GM23248 (cell line): ENCODE results near the gene SKAP2. TPM values are rescaled to one million over a fixed set of nuclear protein-coding genes. Genes with fewer than 3 reads are reported as not detected.

Experiments used
- DNase-seq: peaks from one replicate; pipeline ENCODE4 v3.0.0-alpha.2; 2015
- H2AFZ ChIP-seq: fragments of 200-600 bp; sonication (generic); 2 replicates; pipeline ENCODE4 v1.6.1; 2016; ENCODE audit warnings: antibody characterized with exemption
- H3F3A ChIP-seq: fragments of 200-600 bp; sonication (generic); 2 replicates; pipeline ENCODE4 v1.6.1; 2016; ENCODE audit warnings: mild to moderate bottlenecking, antibody characterized with exemption, mixed run types; ENCODE audit not compliant: insufficient read depth
- H3K27ac ChIP-seq: fragments of 200-600 bp; sonication (generic); 2 replicates; pipeline ENCODE4 v1.5.1; 2016; ENCODE audit warnings: mild to moderate bottlenecking
- H3K27me3 ChIP-seq: fragments of 200-600 bp; sonication (generic); replicated peaks from 2 replicates; pipeline ENCODE4 v1.6.1; 2016; ENCODE audit warnings: mild to moderate bottlenecking; ENCODE audit not compliant: insufficient read depth
- H3K36me3 ChIP-seq: fragments of 200-600 bp; sonication (generic); 2 replicates; pipeline ENCODE4 v1.6.1; 2016; ENCODE audit warnings: low read depth, mild to moderate bottlenecking
- H3K4me1 ChIP-seq: fragments of 200-600 bp; sonication (generic); 2 replicates; pipeline ENCODE4 v1.6.1; 2016; ENCODE audit warnings: mild to moderate bottlenecking; ENCODE audit not compliant: insufficient read depth
- H3K4me2 ChIP-seq: fragments of 200-600 bp; sonication (generic); one replicate; pipeline ENCODE4 v1.6.1; 2016; ENCODE audit warnings: mild to moderate bottlenecking; ENCODE audit not compliant: unreplicated experiment
- H3K4me3 ChIP-seq: fragments of 200-600 bp; sonication (generic); 2 replicates; pipeline ENCODE4 v1.5.1; 2016; ENCODE audit warnings: mild to moderate bottlenecking
- H3K79me2 ChIP-seq: fragments of 200-600 bp; sonication (generic); 2 replicates; pipeline ENCODE4 v1.6.1; 2016; ENCODE audit warnings: mild to moderate bottlenecking; ENCODE audit not compliant: insufficient read depth
- H3K9ac ChIP-seq: fragments of 200-600 bp; sonication (generic); 2 replicates; pipeline ENCODE4 v1.6.1; 2016; ENCODE audit warnings: mild to moderate bottlenecking
- H3K9me2 ChIP-seq: fragments of 200-600 bp; sonication (generic); 2 replicates; pipeline ENCODE4 v1.6.1; 2016; ENCODE audit warnings: mixed run types, mild to moderate bottlenecking, moderate library complexity; ENCODE audit not compliant: insufficient read depth
- H3K9me3 ChIP-seq: fragments of 200-600 bp; sonication (generic); one replicate; pipeline ENCODE4 v1.6.1; 2017; ENCODE audit warnings: low read depth
- H4K20me1 ChIP-seq: fragments of 200-600 bp; sonication (generic); 2 replicates; pipeline ENCODE4 v1.6.0; 2016; ENCODE audit not compliant: insufficient read depth
- EZH2 ChIP-seq: fragments of 200-600 bp; sonication (generic); IDR thresholded peaks from 2 replicates; pipeline ENCODE4 v1.6.1; 2018; ENCODE audit warnings: antibody characterized with exemption, mild to moderate bottlenecking; ENCODE audit not compliant: insufficient read depth, poor library complexity, severe bottlenecking
- EZH2phosphoT487 ChIP-seq: fragments of 200-600 bp; sonication (generic); IDR thresholded peaks from 2 replicates; pipeline ENCODE4 v1.6.1; 2018; ENCODE audit warnings: antibody characterized with exemption, moderate library complexity, mild to moderate bottlenecking, low read depth; ENCODE audit not compliant: insufficient read depth
- WGBS, 2 experiments: methylation state at CpG; one replicate each; pipeline ENCODE4 v1.1.6; 2015 to 2017; ENCODE audit warnings: low lambda C conversion rate in 2 of 2, low coverage in 1 of 2; ENCODE audit errors: missing lambda C conversion rate in 2 of 2; 5-methylcytosine and 5-hydroxymethylcytosine counted together
- in situ Hi-C: fragments of 300-500 bp; cut with MboI; formaldehyde crosslinking; loops from 2 replicates; pipeline ENCODE4 v1.15.0; 2020
- polyA plus RNA-seq: library from polyadenylated mRNA; unstranded; fragments of >200 nt; fragmentation: Nextera tagmentation; extraction: Ambion mirVana; gene quantifications from 2 replicates; pipeline ENCODE4 v1.2.1, GENCODE V29; 2016
- total RNA-seq: library from RNA; depleted of rRNA; stranded (reverse); fragments of >200 nt; shearing (Covaris generic); gene quantifications from 2 replicates; pipeline ENCODE4 v1.2.3, GENCODE V29; 2014

The SKAP2 gene
- total and polyA plus RNA-seq, 2 experiments from 2014 or later = 18.7 to 28.9 TPM

DNA sequence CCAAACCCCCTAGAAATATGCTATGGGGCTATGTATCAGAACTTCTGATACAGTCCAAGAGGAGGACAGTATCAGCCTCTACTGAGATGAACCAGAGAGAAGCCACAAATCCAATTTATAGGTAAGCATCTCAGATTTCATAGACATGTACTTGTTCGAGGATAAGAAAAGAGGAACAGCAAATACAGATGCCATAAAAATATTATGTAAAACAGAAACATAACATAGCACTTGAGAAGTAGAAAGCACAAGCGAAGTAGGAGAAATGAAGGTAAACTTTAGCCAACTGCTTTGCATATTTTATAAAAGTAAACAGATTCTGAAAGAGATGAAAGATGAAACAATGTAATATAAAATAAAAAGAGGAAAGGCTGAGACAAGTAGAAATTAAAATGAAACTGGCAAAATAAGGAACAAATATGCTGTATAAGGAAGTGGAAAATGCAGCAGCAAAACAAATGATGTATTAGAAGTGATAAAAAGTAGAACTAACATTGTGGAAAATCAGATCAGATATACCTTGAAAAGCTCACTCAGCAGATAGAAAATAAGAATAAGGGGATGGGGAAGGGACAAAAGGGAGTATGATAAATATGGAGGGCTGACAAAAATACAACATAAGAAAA is 135.1 kb downstream of the SKAP2 start:
- no peaks in the 10 kb centered on the region for H3K4me1 ChIP-seq
- no peaks in the 10 kb centered on the region for H3K36me3 ChIP-seq
- H3K4me2 ChIP-seq = no peak overlapping the region
- H3K9ac ChIP-seq = no peak overlapping the region
- H3K9me2 ChIP-seq = no peaks in the 10 kb centered on the region
- H3K4me3 ChIP-seq = no peak overlapping the region
- no peak overlapping the region for H3K27ac ChIP-seq
- H3F3A ChIP-seq = no peaks in the 10 kb centered on the region
- no peak for TF ChIP-seq EZH2phosphoT487
- TF ChIP-seq EZH2 = no peak
- H3K27me3 ChIP-seq = no peaks in the 10 kb centered on the region
- no peaks in the 10 kb centered on the region for H3K79me2 ChIP-seq
- no peaks in the 10 kb centered on the region for H3K9me3 ChIP-seq
- no peak for DNase-seq
- H2AFZ ChIP-seq = no peak overlapping the region
- 64 to 77% methylated on average over 2 of the region's 2 CpGs for WGBS, 2 experiments
- no peaks in the 10 kb centered on the region for H4K20me1 ChIP-seq
- in situ Hi-C loops = no loop called here

DNA sequence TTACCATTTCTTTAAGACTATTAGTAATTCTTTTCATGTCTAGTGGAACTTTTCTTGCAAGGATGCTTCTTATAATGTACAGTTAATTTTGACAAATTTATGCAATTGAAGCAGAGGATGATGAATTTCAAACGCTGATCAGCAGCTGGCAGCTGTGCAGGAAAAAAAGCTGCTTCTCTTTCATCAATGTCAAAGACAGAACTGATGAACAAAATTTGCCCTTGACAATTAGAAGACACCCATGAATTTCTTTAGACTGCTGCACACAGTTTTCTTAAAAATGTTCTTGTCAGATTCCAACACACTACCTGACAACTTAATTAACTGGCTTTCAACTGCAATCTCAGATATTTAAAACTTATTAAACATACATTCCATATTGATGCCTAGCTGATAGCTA is 138.3 kb downstream of the SKAP2 start:
- WGBS, 2 experiments = 39 to 41% methylated on average over 1 of the region's 1 CpG
- no peak overlapping the region for H3K9ac ChIP-seq
- TF ChIP-seq EZH2 (no peak), EZH2phosphoT487 (no peak)
- H3K79me2 ChIP-seq = no peaks in the 10 kb centered on the region
- H2AFZ ChIP-seq = no peak overlapping the region
- H3K4me1 ChIP-seq = no peaks in the 10 kb centered on the region
- DNase-seq = no peak
- no peaks in the 10 kb centered on the region for H3K9me2 ChIP-seq
- no peak overlapping the region for H3K4me2 ChIP-seq
- no peaks in the 10 kb centered on the region for H4K20me1 ChIP-seq
- in situ Hi-C loops = no loop called here
- H3K27me3 ChIP-seq = no peaks in the 10 kb centered on the region
- no peaks in the 10 kb centered on the region for H3K36me3 ChIP-seq
- no peaks in the 10 kb centered on the region for H3F3A ChIP-seq
- no peaks in the 10 kb centered on the region for H3K9me3 ChIP-seq
- H3K27ac ChIP-seq = no peak overlapping the region
- H3K4me3 ChIP-seq = no peak overlapping the region

DNA sequence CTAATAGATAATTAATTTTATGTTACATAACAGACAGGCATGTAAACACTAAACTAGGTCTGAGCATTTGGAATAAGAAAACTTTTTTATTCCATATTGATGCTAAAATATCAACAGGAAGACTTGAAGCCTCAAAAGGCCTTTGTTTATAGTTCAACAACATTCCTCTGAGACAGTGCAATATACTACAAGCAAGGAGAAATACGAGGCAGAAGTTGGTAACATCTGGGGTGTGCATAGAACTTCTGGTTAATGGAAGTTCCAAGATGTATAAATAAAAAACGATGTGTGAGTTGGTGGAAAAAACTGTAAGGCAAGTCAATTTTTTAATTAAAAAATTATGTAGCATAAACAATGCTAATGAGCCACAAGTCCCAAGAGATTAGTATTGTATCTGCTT is 139.6 kb downstream of the SKAP2 start:
- H3K79me2 ChIP-seq = no peaks in the 10 kb centered on the region
- in situ Hi-C loops = no loop called here
- H3K4me2 ChIP-seq = no peak overlapping the region
- H3K27ac ChIP-seq = no peak overlapping the region
- H3K9me2 ChIP-seq = no peaks in the 10 kb centered on the region
- no peak for DNase-seq
- no peaks in the 10 kb centered on the region for H4K20me1 ChIP-seq
- H3K36me3 ChIP-seq = no peaks in the 10 kb centered on the region
- H3K4me3 ChIP-seq = no peak overlapping the region
- no peaks in the 10 kb centered on the region for H3K9me3 ChIP-seq
- H2AFZ ChIP-seq = no peak overlapping the region
- WGBS, 2 experiments = 74 to 82% methylated on average over 2 of the region's 2 CpGs
- H3K9ac ChIP-seq = no peak overlapping the region
- no peaks in the 10 kb centered on the region for H3K27me3 ChIP-seq
- H3F3A ChIP-seq = no peaks in the 10 kb centered on the region
- H3K4me1 ChIP-seq = no peaks in the 10 kb centered on the region
- TF ChIP-seq EZH2phosphoT487 = no peak
- no peak for TF ChIP-seq EZH2

DNA sequence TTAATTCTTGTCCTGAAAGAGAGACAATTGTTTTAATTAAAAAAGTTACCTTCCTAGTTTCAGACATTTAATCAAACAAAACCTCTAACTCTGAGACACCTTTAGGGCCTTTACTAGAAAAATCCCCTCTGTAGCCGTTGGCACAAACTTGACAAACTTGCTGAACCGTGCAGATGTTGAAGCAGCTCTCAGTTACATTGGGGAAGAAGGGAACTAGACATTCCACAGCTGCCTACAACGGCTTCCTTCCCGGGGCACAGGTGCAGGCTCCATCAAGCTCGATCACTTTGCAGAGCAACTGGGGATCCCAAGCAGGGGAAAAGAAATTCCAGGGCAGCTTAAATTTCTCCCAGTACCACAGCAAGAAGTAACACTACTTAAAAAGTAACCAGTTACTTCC is 141.3 kb downstream of the SKAP2 start:
- Histone ChIP-seq H3K9ac (no peak overlapping the region), H3K9me3 (no peaks in the 10 kb centered on the region), H3K4me2 (no peak overlapping the region), H3K27me3 (no peaks in the 10 kb centered on the region), H3K9me2 (no peaks in the 10 kb centered on the region), H3K4me3 (no peak overlapping the region), H3F3A (no peaks in the 10 kb centered on the region), H4K20me1 (no peaks in the 10 kb centered on the region), H3K4me1 (no peaks in the 10 kb centered on the region), H3K36me3 (no peaks in the 10 kb centered on the region), H3K27ac (no peak overlapping the region), H2AFZ (no peak overlapping the region), H3K79me2 (no peaks in the 10 kb centered on the region)
- 78 to 82% methylated on average over 5 of the region's 5 CpGs for WGBS, 2 experiments
- in situ Hi-C loops = no loop called here
- TF ChIP-seq EZH2phosphoT487 = no peak
- TF ChIP-seq EZH2 = no peak
- no peak for DNase-seq

DNA sequence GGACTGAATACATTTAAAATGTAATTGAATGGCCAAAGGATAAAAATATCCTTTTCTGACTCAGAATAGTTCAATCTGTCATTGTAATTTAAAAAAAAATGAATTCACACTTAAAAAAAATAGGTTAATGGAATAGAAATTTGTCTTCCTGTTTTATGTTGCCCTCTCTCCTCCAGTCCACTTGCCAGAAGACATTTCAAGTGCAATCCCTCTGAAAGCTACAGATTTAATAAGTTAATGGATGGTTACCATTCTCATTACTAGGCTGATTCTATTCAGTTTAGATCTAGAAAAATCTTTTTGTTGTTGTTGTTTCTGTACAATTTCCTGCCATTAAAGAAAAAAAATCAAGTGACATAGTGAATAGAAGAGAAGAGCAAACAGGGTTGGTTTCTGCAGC is 142.9 kb downstream of the SKAP2 start:
- H3K79me2 ChIP-seq = no peaks in the 10 kb centered on the region
- in situ Hi-C loops = no loop called here

More for the DNA sequence above, 142.9 kb downstream of the SKAP2 start:
- H3K36me3 ChIP-seq = no peaks in the 10 kb centered on the region
- H3K27me3 ChIP-seq = no peaks in the 10 kb centered on the region
- DNase-seq = no peak
- H3K9me3 ChIP-seq = no peaks in the 10 kb centered on the region
- no peak overlapping the region for H3K9ac ChIP-seq
- no peaks in the 10 kb centered on the region for H4K20me1 ChIP-seq
- no peaks in the 10 kb centered on the region for H3F3A ChIP-seq
- no peak overlapping the region for H3K27ac ChIP-seq
- no peak overlapping the region for H2AFZ ChIP-seq
- no peaks in the 10 kb centered on the region for H3K9me2 ChIP-seq
- H3K4me2 ChIP-seq = no peak overlapping the region
- TF ChIP-seq EZH2phosphoT487 (no peak), EZH2 (no peak)
- H3K4me3 ChIP-seq = no peak overlapping the region
- no peaks in the 10 kb centered on the region for H3K4me1 ChIP-seq
